A549 (cell line): Measurements from ENCODE around the gene GRAP2. TPM values are rescaled to one million over a fixed set of nuclear protein-coding genes. Genes with fewer than 3 reads are reported as not detected.

Source experiments
- ATAC-seq, 2 experiments: fragments of 200-7000 bp in 1 of 2; fragments of >200 bp in 1 of 2; cut with Nextera tagmentation in 1 of 2; cut with Tn5 transposase in 1 of 2; 3 replicates each; pipeline versions ENCODE4 v1.8.0 to v1.9.1; 2018 to 2020; ENCODE audit warnings: mild to moderate bottlenecking in 1 of 2, moderate library complexity in 1 of 2
- CTCF ChIA-PET: fragments of 300-600 bp; sonication (Branson Sonifier 250); formaldehyde crosslinking; extraction: SDS; loops from one replicate; lab custom pipeline; 2021; ENCODE audit warnings: antibody characterized with exemption, inconsistent platforms; lab: Yijun Ruan, JAX
- POLR2A ChIA-PET: fragments of 350-600 bp; formaldehyde crosslinking; extraction: SDS; loops from one replicate; lab custom pipeline; 2021; ENCODE audit warnings: antibody characterized with exemption, inconsistent platforms; lab: Yijun Ruan, JAX
- DNase-seq, 2 experiments: peaks; one replicate each; pipeline versions ENCODE4 v3.0.0 to v3.0.0-alpha.2; 2011 to 2016; ENCODE audit warnings: low read depth in 1 of 2, low spot score in 1 of 2
- FAIRE-seq: peaks from 2 replicates; lab custom pipeline; 2011; peaks lifted over from hg19 to GRCh38; lab: Jason Lieb, UNC
- H3K27ac ChIP-seq, 2 experiments: fragments of >200 bp; sonication (Bioruptor Twin); formaldehyde crosslinking; 3 replicates each; pipeline ENCODE4 v1.5.1; 2016 to 2017
- H3K4me1 ChIP-seq: fragments of >200 bp; sonication (Bioruptor Twin); formaldehyde crosslinking; 3 replicates; pipeline ENCODE4 v1.6.1; 2016
- H3K4me2 ChIP-seq: fragments of >200 bp; sonication (Bioruptor Twin); formaldehyde crosslinking; 3 replicates; pipeline ENCODE4 v1.6.1; 2016
- H3K4me3 ChIP-seq: fragments of >200 bp; sonication (Bioruptor Twin); formaldehyde crosslinking; 3 replicates; pipeline ENCODE4 v1.5.1; 2016
- H3K9me3 ChIP-seq: fragments of >200 bp; sonication (Bioruptor Twin); formaldehyde crosslinking; 3 replicates; pipeline ENCODE4 v1.6.1; 2016
- CBX2 ChIP-seq: fragments of 200-600 bp; sonication (generic); IDR thresholded peaks from 2 replicates; pipeline ENCODE4 v1.6.1; 2016; ENCODE audit warnings: low read depth, mild to moderate bottlenecking, borderline replicate concordance
- CBX8 ChIP-seq: fragments of 200-600 bp; sonication (generic); IDR thresholded peaks from 2 replicates; pipeline ENCODE4 v1.6.1; 2016
- CEBPB ChIP-seq, 2 experiments: fragments of >200 bp in 1 of 2; sonication (Bioruptor Twin) in 1 of 2; formaldehyde crosslinking in 1 of 2; IDR thresholded peaks; 2 replicates each; pipeline ENCODE4 v1.6.1; 2012 to 2016
- EHF ChIP-seq: fragments of 250-450 bp; sonication (Bioruptor Pico); IDR thresholded peaks from 2 replicates; pipeline ENCODE4 v1.5.0; 2020; ENCODE audit warnings: mild to moderate bottlenecking
- EHMT2 ChIP-seq: fragments of 200-600 bp; sonication (generic); IDR thresholded peaks from 2 replicates; pipeline ENCODE4 v1.6.1; 2016; ENCODE audit warnings: antibody characterized with exemption, low read depth, mild to moderate bottlenecking, moderate library complexity
- EP300 ChIP-seq, 2 experiments: fragments of >200 bp; sonication (Bioruptor Twin); formaldehyde crosslinking; IDR thresholded peaks; 2 replicates in 1 of 2; 3 replicates in 1 of 2; pipeline ENCODE4 v1.6.1; 2016 to 2017
- ESRRA ChIP-seq: fragments of 150-350 bp; IDR thresholded peaks from 2 replicates; pipeline ENCODE4 v1.6.1; 2014; ENCODE audit warnings: mild to moderate bottlenecking, low read length, borderline replicate concordance
- FOXS1 ChIP-seq: fragments of 250-450 bp; sonication (Bioruptor Pico); IDR thresholded peaks from 2 replicates; pipeline ENCODE4 v1.5.0; 2020; ENCODE audit warnings: mild to moderate bottlenecking, moderate library complexity
- HDAC2 ChIP-seq: fragments of 200-600 bp; sonication (generic); IDR thresholded peaks from 2 replicates; pipeline ENCODE4 v1.6.1; 2016
- HES2 ChIP-seq: fragments of >200 bp; sonication (Bioruptor Twin); formaldehyde crosslinking; IDR thresholded peaks from 2 replicates; pipeline ENCODE4 v1.6.1; 2016
- HOXA7 ChIP-seq: fragments of 250-450 bp; sonication (Bioruptor Pico); IDR thresholded peaks from 2 replicates; pipeline ENCODE4 v1.5.0; 2020; ENCODE audit warnings: mild to moderate bottlenecking, moderate library complexity
- HOXB13 ChIP-seq: fragments of 250-450 bp; sonication (Bioruptor Pico); IDR thresholded peaks from 2 replicates; pipeline ENCODE4 v1.5.0; 2020; ENCODE audit warnings: low read depth, mild to moderate bottlenecking, moderate library complexity
- HOXB5 ChIP-seq: fragments of 250-450 bp; sonication (Bioruptor Pico); IDR thresholded peaks from 2 replicates; pipeline ENCODE4 v1.5.0; 2020; ENCODE audit warnings: mild to moderate bottlenecking, moderate library complexity
- JUN ChIP-seq, 2 experiments: fragments of >200 bp; sonication (Bioruptor Twin); formaldehyde crosslinking; IDR thresholded peaks; 2 replicates in 1 of 2; 3 replicates in 1 of 2; pipeline ENCODE4 v1.6.1; 2016 to 2017
- JUNB ChIP-seq: fragments of >200 bp; sonication (Bioruptor Twin); formaldehyde crosslinking; IDR thresholded peaks from 2 replicates; pipeline ENCODE4 v1.6.1; 2016
- MAFK ChIP-seq: fragments of 450-650 bp; IDR thresholded peaks from 2 replicates; pipeline ENCODE4 v1.6.1; 2014; ENCODE audit not compliant: partially characterized antibody
- MYC ChIP-seq: IDR thresholded peaks from 2 replicates; pipeline ENCODE4 v1.6.1; 2012; ENCODE audit warnings: mild to moderate bottlenecking, inconsistent platforms, low read length, improper control_type of control experiment, borderline replicate concordance
- NPAS2 ChIP-seq: fragments of 250-450 bp; sonication (Bioruptor Pico); IDR thresholded peaks from 2 replicates; pipeline ENCODE4 v1.8.0; 2022; ENCODE audit warnings: mild to moderate bottlenecking, moderate library complexity, borderline replicate concordance
- NR3C1 ChIP-seq: fragments of >200 bp; sonication (Bioruptor Twin); formaldehyde crosslinking; IDR thresholded peaks from 3 replicates; pipeline ENCODE4 v1.6.1; 2017
- PHF8 ChIP-seq: fragments of 200-600 bp; sonication (generic); IDR thresholded peaks from 2 replicates; pipeline ENCODE4 v1.6.1; 2016; ENCODE audit warnings: low read depth, mild to moderate bottlenecking, antibody characterized with exemption, moderate library complexity, borderline replicate concordance
- RAD21 ChIP-seq, 2 experiments: fragments of >200 bp in 1 of 2; sonication (Bioruptor Twin) in 1 of 2; formaldehyde crosslinking in 1 of 2; IDR thresholded peaks in 1 of 2; conservative IDR thresholded peaks in 1 of 2; 2 replicates in 1 of 2; 3 replicates in 1 of 2; pipeline ENCODE4 v1.6.1; 2012 to 2018; ENCODE audit warnings: inconsistent platforms in 1 of 2
- SREBF2 ChIP-seq: fragments of 450-650 bp; IDR thresholded peaks from 2 replicates; pipeline ENCODE4 v1.6.1; 2014; ENCODE audit warnings: mild to moderate bottlenecking, moderate library complexity
- USF2 ChIP-seq: fragments of 450-650 bp; IDR thresholded peaks from 2 replicates; pipeline ENCODE4 v1.6.1; 2014; ENCODE audit warnings: antibody characterized with exemption
- ZC3H11A ChIP-seq: fragments of 450-650 bp; IDR thresholded peaks from 2 replicates; pipeline ENCODE4 v1.6.1; 2014; ENCODE audit warnings: antibody characterized with exemption, mild to moderate bottlenecking
- ZSCAN20 ChIP-seq: fragments of 250-450 bp; sonication (Bioruptor Pico); IDR thresholded peaks from 2 replicates; pipeline ENCODE4 v1.8.0; 2022; ENCODE audit warnings: mild to moderate bottlenecking, moderate library complexity
- WGBS: methylation state at CpG from one replicate; pipeline ENCODE4 v1.1.6; 2017; ENCODE audit errors: missing lambda C conversion rate; 5-methylcytosine and 5-hydroxymethylcytosine counted together
- polyA plus RNA-seq, 4 experiments: library from polyadenylated mRNA; depleted of rRNA in 3 of 4; stranded (reverse); fragments of >200 nt; fragmentation: RNase III in 1 of 4; extraction: RNeasy Plus Mini Kit Qiagen cat#74134 plus additional on column Dnase treatment in 1 of 4; gene quantifications; 2 replicates in 3 of 4; 3 replicates in 1 of 4; pipeline ENCODE4 v1.2.3, GENCODE V29; 2011 to 2017
- TF ChIP-seq, protein P1 (sequence below): fragments of >200 bp; sonication (Bioruptor Twin); formaldehyde crosslinking; IDR thresholded peaks from 3 replicates; pipeline ENCODE4 v1.5.1; 2016

Gene GRAP2
- polyA plus RNA-seq, 2 of the 4 experiments (the other 2 are of a cell fraction) = not detected

GRCh38 chr22:39908737-39909136, 7.9 kb downstream of the GRAP2 start:
- Histone ChIP-seq H3K27ac (no peak overlapping the region), H3K4me3 (no peak overlapping the region), H3K9me3 (no peaks in the 10 kb centered on the region), H3K4me1 (no peaks in the 10 kb centered on the region), H3K4me2 (no peak overlapping the region)
- ATAC-seq (no peak), FAIRE-seq (no peak), DNase-seq (no peak)
- CTCF ChIA-PET = no interaction called here
- no peak for TF ChIP-seq ZSCAN20 (CRISPR knock-in tag)
- TF ChIP-seq HES2 = no peak
- no peak for TF ChIP-seq HOXB13
- TF ChIP-seq ZC3H11A = no peak
- TF ChIP-seq, protein P1, sequence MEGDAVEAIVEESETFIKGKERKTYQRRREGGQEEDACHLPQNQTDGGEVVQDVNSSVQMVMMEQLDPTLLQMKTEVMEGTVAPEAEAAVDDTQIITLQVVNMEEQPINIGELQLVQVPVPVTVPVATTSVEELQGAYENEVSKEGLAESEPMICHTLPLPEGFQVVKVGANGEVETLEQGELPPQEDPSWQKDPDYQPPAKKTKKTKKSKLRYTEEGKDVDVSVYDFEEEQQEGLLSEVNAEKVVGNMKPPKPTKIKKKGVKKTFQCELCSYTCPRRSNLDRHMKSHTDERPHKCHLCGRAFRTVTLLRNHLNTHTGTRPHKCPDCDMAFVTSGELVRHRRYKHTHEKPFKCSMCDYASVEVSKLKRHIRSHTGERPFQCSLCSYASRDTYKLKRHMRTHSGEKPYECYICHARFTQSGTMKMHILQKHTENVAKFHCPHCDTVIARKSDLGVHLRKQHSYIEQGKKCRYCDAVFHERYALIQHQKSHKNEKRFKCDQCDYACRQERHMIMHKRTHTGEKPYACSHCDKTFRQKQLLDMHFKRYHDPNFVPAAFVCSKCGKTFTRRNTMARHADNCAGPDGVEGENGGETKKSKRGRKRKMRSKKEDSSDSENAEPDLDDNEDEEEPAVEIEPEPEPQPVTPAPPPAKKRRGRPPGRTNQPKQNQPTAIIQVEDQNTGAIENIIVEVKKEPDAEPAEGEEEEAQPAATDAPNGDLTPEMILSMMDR = no peak
- TF ChIP-seq NR3C1 = no peak
- no peak for TF ChIP-seq EHF
- no peak for TF ChIP-seq EHMT2
- no peak for TF ChIP-seq FOXS1 (CRISPR knock-in tag)
- TF ChIP-seq CEBPB (IDR thresholded peaks at IDR 0.05) = no peak
- TF ChIP-seq CBX8 = no peak
- no peak for TF ChIP-seq NPAS2 (CRISPR knock-in tag)
- no peak for TF ChIP-seq RAD21 (conservative IDR thresholded peaks at IDR 0.05 in 1 of 2, IDR thresholded peaks at IDR 0.05 in 1 of 2)
- TF ChIP-seq ESRRA = no peak
- no peak for TF ChIP-seq HDAC2
- TF ChIP-seq HOXB5 (CRISPR knock-in tag) = no peak
- no peak for TF ChIP-seq USF2
- no peak for TF ChIP-seq HOXA7 (CRISPR knock-in tag)
- TF ChIP-seq JUNB = no peak
- 28% methylated on average over 5 of the region's 5 CpGs for WGBS
- POLR2A ChIA-PET = no interaction called here

DNA sequence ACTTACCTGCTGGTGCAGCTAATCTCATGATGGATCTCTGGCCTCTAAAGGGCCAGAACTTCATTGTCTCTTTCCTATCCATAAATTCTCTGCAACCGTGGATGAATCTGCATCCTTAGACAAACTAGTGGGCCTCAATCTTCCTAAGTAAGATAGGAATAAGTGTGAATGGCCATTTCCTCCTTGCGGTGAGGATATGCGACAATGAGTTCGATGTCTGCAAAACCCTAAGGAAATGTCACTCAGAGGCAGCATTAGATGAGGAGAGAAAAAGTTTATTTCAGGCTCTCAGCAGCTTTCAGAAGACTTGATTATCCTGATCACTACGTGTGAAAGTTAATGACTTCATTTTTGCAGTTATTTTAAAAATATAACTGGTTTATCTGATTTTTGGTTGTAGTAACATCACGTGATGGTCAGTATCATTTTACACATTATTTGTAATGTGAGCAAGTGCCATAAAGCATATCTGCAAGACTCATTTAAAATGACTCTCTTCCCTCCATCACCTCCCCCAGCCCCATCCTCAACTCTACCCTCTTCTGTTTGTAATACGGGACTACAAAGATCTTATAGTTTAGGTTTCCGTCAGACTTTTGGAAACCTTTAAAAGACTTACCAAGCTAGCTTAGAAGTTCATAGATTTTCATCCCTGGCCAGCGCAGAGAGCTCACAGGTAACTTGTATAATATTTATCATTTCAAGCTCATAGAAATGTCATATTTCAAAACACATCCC, 10.2 kb downstream of the GRAP2 start:
- Histone ChIP-seq H3K4me2 (no peak overlapping the region), H3K4me3 (no peak overlapping the region), H3K4me1 (no peaks in the 10 kb centered on the region), H3K27ac (no peak overlapping the region), H3K9me3 (no peaks in the 10 kb centered on the region)
- WGBS = 67% methylated on average over 9 of the region's 9 CpGs
- FAIRE-seq (no peak), ATAC-seq (no peak), DNase-seq (no peak)
- ChIA-PET CTCF (interaction anchor here (0.6 to 1.5 kb wide), 3 partner anchors 22 to 437 kb away, joined by 3 read pairs; no protein-coding TSS in a partner anchor), POLR2A (no interaction called here)
- TF ChIP-seq JUNB (no peak), EP300 (IDR thresholded peaks at IDR 0.05) (no peak), JUN (IDR thresholded peaks at IDR 0.05) (no peak)

DNA sequence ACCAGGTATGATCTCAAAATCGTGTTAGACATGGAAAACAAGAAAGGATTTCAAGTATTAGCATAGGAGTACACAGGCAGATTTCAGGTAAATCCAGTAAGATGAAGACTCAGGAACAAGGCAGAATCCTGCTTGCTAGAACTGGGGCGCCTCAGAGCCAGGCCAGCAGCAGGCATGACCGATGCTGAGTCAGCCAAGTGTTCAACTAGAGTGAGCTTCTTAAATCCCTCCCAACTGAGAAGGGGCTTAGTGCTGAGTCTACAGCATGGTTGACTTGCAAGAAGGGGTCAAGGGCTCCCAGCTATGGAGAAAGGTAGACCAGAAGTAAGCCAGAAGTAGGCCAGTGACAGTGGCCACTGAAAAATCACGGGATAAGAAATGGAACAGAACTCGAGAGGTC, 12.4 kb downstream of the GRAP2 start:
- WGBS = 13% methylated on average over 5 of the region's 5 CpGs
- no peak overlapping the region for H3K4me2 ChIP-seq
- TF ChIP-seq MYC (no peak), MAFK (peak; percentile 8), CBX2 (no peak), SREBF2 (no peak), PHF8 (no peak)
- H3K4me3 ChIP-seq = no peak overlapping the region
- FAIRE-seq (no peak), DNase-seq (no peak), ATAC-seq (no peak)
- ChIA-PET POLR2A (no interaction called here), CTCF (no interaction called here)
- H3K27ac ChIP-seq = no peak overlapping the region
- H3K9me3 ChIP-seq = no peaks in the 10 kb centered on the region
- H3K4me1 ChIP-seq = no peaks in the 10 kb centered on the region
